Caco-2 (cell line): ENCODE results near the gene KRT28. TPM values are rescaled to one million over a fixed set of nuclear protein-coding genes. Genes with fewer than 3 reads are reported as not detected.

Experiments
- BruUV-seq: library from RNA; stranded (reverse); fragments of 400-500 nt; replicated peaks from 2 replicates; lab custom pipeline; 2021; lab: Mats Ljungman, UMichigan
- CTCF ChIA-PET: fragments of 300-600 bp; sonication (Branson Sonifier 250); formaldehyde crosslinking; loops from one replicate; lab custom pipeline; 2022; ENCODE audit warnings: antibody characterized with exemption; lab: Charles Lee
- POLR2A ChIA-PET: fragments of 300-600 bp; sonication (Branson Sonifier 250); formaldehyde crosslinking; loops from one replicate; lab custom pipeline; 2022; ENCODE audit warnings: antibody characterized with exemption; lab: Charles Lee
- DNase-seq, 2 experiments: peaks; one replicate each; pipeline versions ENCODE4 v3.0.0 to v3.0.0-alpha.2; 2020 to 2022
- H3K27me3 ChIP-seq: replicated peaks from 2 replicates; pipeline ENCODE4 v1.6.0; 2011; ENCODE audit warnings: low read length; ENCODE audit not compliant: control insufficient read depth, insufficient read depth
- H3K36me3 ChIP-seq: 2 replicates; pipeline ENCODE4 v1.5.1; 2011; ENCODE audit warnings: low read length; ENCODE audit not compliant: control insufficient read depth, insufficient read depth
- H3K4me1 ChIP-seq: fragments of 250-450 bp; sonication (Bioruptor Pico); 2 replicates; pipeline ENCODE4 v1.5.1; 2020; ENCODE audit warnings: mild to moderate bottlenecking
- H3K4me3 ChIP-seq: 2 replicates; pipeline ENCODE4 v1.5.1; 2011; ENCODE audit warnings: low read depth, mild to moderate bottlenecking, control low read depth, low read length
- H3K9me3 ChIP-seq: fragments of 250-450 bp; sonication (Bioruptor Pico); 2 replicates; pipeline ENCODE4 v1.5.1; 2020; ENCODE audit warnings: mild to moderate bottlenecking, moderate library complexity
- H3K27ac Mint-ChIP-seq: one replicate; pipeline ENCODE4 v1.8.0; 2022; ENCODE audit warnings: mixed read lengths; ENCODE audit not compliant: unreplicated experiment
- H3K27me3 Mint-ChIP-seq: one replicate; pipeline ENCODE4 v1.8.0; 2022; ENCODE audit warnings: mixed read lengths; ENCODE audit not compliant: insufficient read depth, unreplicated experiment
- H3K36me3 Mint-ChIP-seq: one replicate; pipeline ENCODE4 v1.8.0; 2022; ENCODE audit warnings: mild to moderate bottlenecking, mixed read lengths; ENCODE audit not compliant: insufficient read depth, unreplicated experiment
- H3K4me1 Mint-ChIP-seq: one replicate; pipeline ENCODE4 v1.8.0; 2022; ENCODE audit warnings: low read depth, mixed read lengths; ENCODE audit not compliant: unreplicated experiment
- H3K4me3 Mint-ChIP-seq: one replicate; pipeline ENCODE4 v1.8.0; 2022; ENCODE audit warnings: mild to moderate bottlenecking, moderate library complexity, mixed read lengths; ENCODE audit not compliant: unreplicated experiment
- H3K9me3 Mint-ChIP-seq: one replicate; pipeline ENCODE4 v1.8.0; 2022; ENCODE audit warnings: mixed read lengths; ENCODE audit not compliant: unreplicated experiment
- intact Hi-C: fragments of 100-400 bp; cut with micrococcal nuclease; formaldehyde crosslinking; loops from one replicate; pipeline ENCODE4 v1.10.0; 2022; ENCODE audit not compliant: unreplicated experiment
- total RNA-seq: library from RNA; stranded (reverse); gene quantifications from 2 replicates; pipeline ENCODE4 v1.2.3, GENCODE V29; 2022
- TF ChIP-seq, protein P1 (sequence below), 2 experiments: fragments of 200-600 bp in 1 of 2; IDR thresholded peaks; 1 replicate in 1 of 2; 2 replicates in 1 of 2; pipeline versions ENCODE4 v1.5.1 to v1.8.0; 2011 to 2022; ENCODE audit warnings: antibody characterized with exemption in 1 of 2, control low read depth in 1 of 2, inconsistent platforms in 1 of 2, low read depth in 1 of 2, low read length in 1 of 2, mild to moderate bottlenecking in 1 of 2, moderate library complexity in 1 of 2; ENCODE audit not compliant: insufficient read depth in 1 of 2, severe bottlenecking in 1 of 2, unreplicated experiment in 1 of 2

The KRT28 gene
- total RNA-seq, 1 experiment from 2014 or later = not detected

DNA sequence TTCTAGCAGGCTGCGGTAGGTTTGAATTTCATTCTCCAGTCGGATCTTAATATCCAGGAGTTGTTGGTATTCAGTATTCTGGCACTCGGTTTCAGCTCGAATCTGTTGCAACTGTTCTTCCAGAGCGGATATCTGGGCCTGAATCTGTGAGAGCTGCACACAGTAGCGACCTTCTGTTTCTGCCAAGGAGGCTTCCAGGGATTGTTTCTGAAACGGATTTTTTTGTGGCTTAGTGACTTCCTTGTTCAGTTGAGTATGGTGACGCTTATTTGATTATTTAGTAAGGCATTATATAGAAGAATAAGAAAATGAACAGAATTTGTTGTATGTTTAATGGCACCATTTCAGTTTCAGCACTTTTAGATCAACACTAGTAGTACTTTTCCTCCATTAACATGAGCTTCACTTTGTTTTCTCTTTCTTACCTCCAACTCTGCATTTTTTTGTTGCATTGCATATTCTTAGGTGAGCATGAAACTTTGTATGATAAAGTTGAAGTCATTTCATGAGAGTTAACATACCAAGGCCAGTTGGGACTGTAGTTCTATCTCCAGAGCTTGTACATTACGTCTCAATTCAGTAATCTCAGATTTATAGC lies 19.9 kb upstream of the KRT28 start:
- TF ChIP-seq, protein P1, sequence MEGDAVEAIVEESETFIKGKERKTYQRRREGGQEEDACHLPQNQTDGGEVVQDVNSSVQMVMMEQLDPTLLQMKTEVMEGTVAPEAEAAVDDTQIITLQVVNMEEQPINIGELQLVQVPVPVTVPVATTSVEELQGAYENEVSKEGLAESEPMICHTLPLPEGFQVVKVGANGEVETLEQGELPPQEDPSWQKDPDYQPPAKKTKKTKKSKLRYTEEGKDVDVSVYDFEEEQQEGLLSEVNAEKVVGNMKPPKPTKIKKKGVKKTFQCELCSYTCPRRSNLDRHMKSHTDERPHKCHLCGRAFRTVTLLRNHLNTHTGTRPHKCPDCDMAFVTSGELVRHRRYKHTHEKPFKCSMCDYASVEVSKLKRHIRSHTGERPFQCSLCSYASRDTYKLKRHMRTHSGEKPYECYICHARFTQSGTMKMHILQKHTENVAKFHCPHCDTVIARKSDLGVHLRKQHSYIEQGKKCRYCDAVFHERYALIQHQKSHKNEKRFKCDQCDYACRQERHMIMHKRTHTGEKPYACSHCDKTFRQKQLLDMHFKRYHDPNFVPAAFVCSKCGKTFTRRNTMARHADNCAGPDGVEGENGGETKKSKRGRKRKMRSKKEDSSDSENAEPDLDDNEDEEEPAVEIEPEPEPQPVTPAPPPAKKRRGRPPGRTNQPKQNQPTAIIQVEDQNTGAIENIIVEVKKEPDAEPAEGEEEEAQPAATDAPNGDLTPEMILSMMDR (IDR thresholded peaks at IDR 0.05; ENCODE audit: insufficient read depth in 1 of 2, low read depth in 1 of 2, low read length in 1 of 2, severe bottlenecking in 1 of 2, unreplicated experiment in 1 of 2) = no peak
- Histone ChIP-seq H3K36me3 (peaks cover 3% of the 10 kb centered on the region), H3K4me1 (peaks cover 8% of the 10 kb centered on the region), H3K27me3 (no peaks in the 10 kb centered on the region), H3K9me3 (no peaks in the 10 kb centered on the region), H3K4me3 (peak overlapping the region; percentile 67)
- H3K27me3 Mint-ChIP-seq = no peaks in the 10 kb centered on the region
- POLR2A ChIA-PET = interaction anchor here (0.6 to 1.1 kb wide), 4 partner anchors 716 to 870 kb away, joined by 3 to 5 read pairs (median 4); no protein-coding TSS in a partner anchor
- CTCF ChIA-PET = interaction anchor here (0.6 to 1.5 kb wide), 6 partner anchors 82 to 843 kb away, joined by 3 to 10 read pairs (median 4); no protein-coding TSS in a partner anchor
- H3K36me3 Mint-ChIP-seq = peaks cover 12% of the 10 kb centered on the region
- intact Hi-C loops = no loop called here
- no peak for DNase-seq
- H3K27ac Mint-ChIP-seq = peak overlapping the region; percentile 64
- peaks cover 8% of the 10 kb centered on the region for H3K4me1 Mint-ChIP-seq
- peak overlapping the region; percentile 83 for H3K4me3 Mint-ChIP-seq
- TSS peak; percentile 82 for BruUV-seq
- H3K9me3 Mint-ChIP-seq = no peaks in the 10 kb centered on the region

DNA sequence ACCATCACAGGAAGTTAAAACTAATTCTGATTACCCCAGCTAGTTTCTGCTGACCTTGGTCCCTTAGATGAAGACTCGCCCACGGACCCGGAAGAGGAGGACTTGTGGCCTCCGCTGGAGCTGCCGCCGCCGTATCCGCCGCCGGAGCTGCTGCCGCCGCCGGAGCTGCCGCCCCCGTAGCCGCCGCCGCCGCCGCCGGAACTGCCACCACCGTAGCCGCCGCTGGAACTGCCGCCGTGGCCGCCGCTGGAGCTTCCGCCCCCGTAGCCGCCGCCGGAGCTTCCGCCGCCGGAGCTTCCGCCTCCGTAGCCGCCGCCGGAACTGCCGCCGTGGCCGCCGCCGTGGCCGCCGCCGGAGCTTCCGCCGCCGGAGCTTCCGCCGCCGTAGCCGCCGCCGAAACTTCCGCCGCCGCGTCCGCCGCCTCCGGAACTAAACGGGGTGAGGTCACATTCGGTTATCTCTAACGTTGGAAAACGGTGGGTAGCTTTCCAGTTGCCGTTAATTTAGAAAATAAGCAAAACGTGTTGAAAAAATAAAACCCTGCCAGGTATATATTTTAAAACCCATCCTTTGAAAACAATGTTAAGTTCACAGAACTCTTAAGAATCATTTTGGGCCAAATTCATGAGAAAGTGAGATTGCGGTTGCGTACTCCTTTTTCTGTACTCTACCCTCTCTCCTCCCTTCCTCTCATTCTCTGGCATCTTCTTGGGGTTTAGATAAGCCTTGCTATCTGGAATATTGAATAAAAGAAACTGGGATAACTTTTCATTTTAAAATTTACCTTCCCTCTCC lies 19.2 kb upstream of the KRT28 start:
- peak; percentile 85 to 88 for DNase-seq
- Mint-ChIP-seq H3K27ac (peak overlapping the region; percentile 76), H3K36me3 (peaks cover 12% of the 10 kb centered on the region)

More for the DNA sequence above, 19.2 kb upstream of the KRT28 start:
- H3K36me3 ChIP-seq = peaks cover 3% of the 10 kb centered on the region
- BruUV-seq = no TSS peak
- peak overlapping the region; percentile 83 for H3K4me3 Mint-ChIP-seq
- TF ChIP-seq, protein P1 (IDR thresholded peaks at IDR 0.05; ENCODE audit: insufficient read depth in 1 of 2, low read depth in 1 of 2, low read length in 1 of 2, severe bottlenecking in 1 of 2, unreplicated experiment in 1 of 2) = no peak
- ChIA-PET CTCF (interaction anchor here (0.6 to 1.5 kb wide), 11 partner anchors 15 to 847 kb away, joined by 3 to 10 read pairs (median 4); no protein-coding TSS in a partner anchor), POLR2A (interaction anchor here (0.6 to 1.1 kb wide), 11 partner anchors 9 to 871 kb away, joined by 3 to 12 read pairs (median 4); partner anchors contain the start of gene KRT27)
- H3K9me3 ChIP-seq = no peaks in the 10 kb centered on the region
- peaks cover 8% of the 10 kb centered on the region for H3K4me1 Mint-ChIP-seq
- H3K4me1 ChIP-seq = peaks cover 8% of the 10 kb centered on the region
- intact Hi-C loops = no loop called here
- H3K4me3 ChIP-seq = peak overlapping the region; percentile 67
- H3K9me3 Mint-ChIP-seq = no peaks in the 10 kb centered on the region
- no peaks in the 10 kb centered on the region for H3K27me3 Mint-ChIP-seq
- H3K27me3 ChIP-seq = no peaks in the 10 kb centered on the region
